MG63 (cell line): ENCODE measurements around the gene TENM4. TPM values are rescaled to one million over a fixed set of nuclear protein-coding genes. Genes with fewer than 3 reads are reported as not detected.

Source experiments
- DNase-seq: peaks from one replicate; pipeline ENCODE4 v3.0.0-alpha.2; 2020
- H3K27me3 ChIP-seq: fragments of 250-450 bp; sonication (Bioruptor Pico); 2 replicates; pipeline ENCODE4 v1.5.1; 2020; ENCODE audit warnings: mild to moderate bottlenecking, moderate library complexity
- H3K36me3 ChIP-seq: fragments of 250-450 bp; sonication (Bioruptor Pico); 2 replicates; pipeline ENCODE4 v1.5.1; 2020; ENCODE audit warnings: mild to moderate bottlenecking, moderate library complexity
- H3K4me3 ChIP-seq: fragments of 250-450 bp; sonication (Bioruptor Pico); 2 replicates; pipeline ENCODE4 v1.5.1; 2020; ENCODE audit warnings: mild to moderate bottlenecking, moderate library complexity
- H3K9me3 ChIP-seq: fragments of 250-450 bp; sonication (Bioruptor Pico); 2 replicates; pipeline ENCODE4 v1.5.1; 2020; ENCODE audit warnings: mild to moderate bottlenecking, moderate library complexity
- total RNA-seq: library from RNA; depleted of rRNA; stranded (reverse); fragments of >200 nt; shearing (Covaris generic); gene quantifications from 2 replicates; pipeline ENCODE4 v1.2.3, GENCODE V29; 2014; ENCODE audit warnings: low replicate concordance

Gene TENM4
- total RNA-seq, 1 experiment from 2014 or later, result not detected

DNA sequence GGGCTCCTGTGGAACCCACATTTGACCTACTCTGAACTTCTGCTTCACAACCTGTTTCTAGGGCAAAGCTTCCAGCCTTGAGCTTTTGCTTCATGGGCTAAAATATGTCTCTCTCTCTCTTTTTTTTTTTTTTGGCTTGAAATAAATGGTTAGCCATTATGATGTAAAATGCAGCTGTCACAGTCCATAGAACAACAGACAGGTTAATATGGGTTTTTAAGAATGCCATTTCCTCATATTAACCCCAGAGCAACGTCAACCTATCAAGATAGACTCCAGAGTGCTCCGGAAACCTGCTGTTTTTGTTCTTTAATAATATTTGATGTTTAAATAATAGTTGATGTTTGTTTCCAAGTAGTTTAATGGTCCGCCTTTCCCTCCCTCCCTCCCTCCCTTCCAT is 285.6 kb downstream of the TENM4 start:
- Histone ChIP-seq H3K27me3 (no peaks in the 10 kb centered on the region), H3K9me3 (no peaks in the 10 kb centered on the region), H3K4me3 (no peak overlapping the region), H3K36me3 (no peaks in the 10 kb centered on the region)
- DNase-seq, result no peak

- no peak overlapping the region for H3K4me3 ChIP-seq
- H3K9me3 ChIP-seq, result no peaks in the 10 kb centered on the region
- no peaks in the 10 kb centered on the region for H3K27me3 ChIP-seq
- DNase-seq, result no peak
- no peaks in the 10 kb centered on the region for H3K36me3 ChIP-seq
These were observed 288.3 kb downstream of the TENM4 start for GRCh38 chr11:79152511-79152910.

- Histone ChIP-seq H3K4me3 (no peak overlapping the region), H3K9me3 (no peaks in the 10 kb centered on the region), H3K36me3 (no peaks in the 10 kb centered on the region), H3K27me3 (no peaks in the 10 kb centered on the region)
- no peak for DNase-seq
These were observed 289.4 kb downstream of the TENM4 start for GRCh38 chr11:79151396-79151795.

- no peak for DNase-seq
- Histone ChIP-seq H3K9me3 (no peaks in the 10 kb centered on the region), H3K36me3 (no peaks in the 10 kb centered on the region), H3K4me3 (no peak overlapping the region), H3K27me3 (no peaks in the 10 kb centered on the region)
These were observed 289.9 kb downstream of the TENM4 start for GRCh38 chr11:79150966-79151365.

- no peaks in the 10 kb centered on the region for H3K9me3 ChIP-seq
- no peak overlapping the region for H3K4me3 ChIP-seq
- H3K27me3 ChIP-seq, result no peaks in the 10 kb centered on the region
- H3K36me3 ChIP-seq, result no peaks in the 10 kb centered on the region
- DNase-seq, result no peak
These were observed 290.5 kb downstream of the TENM4 start for GRCh38 chr11:79150320-79150719.

DNA sequence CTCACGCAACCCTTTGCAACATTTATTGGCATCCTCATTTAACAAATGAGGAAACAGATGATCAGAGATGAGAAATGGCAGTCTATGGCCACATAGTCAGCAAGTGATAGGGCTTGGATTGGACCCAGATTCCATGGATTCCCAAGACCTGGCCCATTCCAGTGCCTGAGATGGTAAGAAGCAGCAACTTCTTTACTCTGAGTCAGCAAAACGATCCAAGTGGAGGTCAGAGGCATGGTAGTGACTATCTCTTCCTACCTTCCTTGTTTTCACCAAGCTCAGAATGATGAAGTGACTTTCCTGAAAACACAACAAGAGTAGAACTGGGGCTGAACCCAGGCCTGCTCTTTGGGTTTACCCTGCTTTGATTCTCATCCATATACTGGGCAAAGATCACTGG is 293.1 kb downstream of the TENM4 start:
- no peaks in the 10 kb centered on the region for H3K9me3 ChIP-seq
- no peaks in the 10 kb centered on the region for H3K27me3 ChIP-seq
- DNase-seq, result no peak
- H3K36me3 ChIP-seq, result no peaks in the 10 kb centered on the region
- no peak overlapping the region for H3K4me3 ChIP-seq

DNA sequence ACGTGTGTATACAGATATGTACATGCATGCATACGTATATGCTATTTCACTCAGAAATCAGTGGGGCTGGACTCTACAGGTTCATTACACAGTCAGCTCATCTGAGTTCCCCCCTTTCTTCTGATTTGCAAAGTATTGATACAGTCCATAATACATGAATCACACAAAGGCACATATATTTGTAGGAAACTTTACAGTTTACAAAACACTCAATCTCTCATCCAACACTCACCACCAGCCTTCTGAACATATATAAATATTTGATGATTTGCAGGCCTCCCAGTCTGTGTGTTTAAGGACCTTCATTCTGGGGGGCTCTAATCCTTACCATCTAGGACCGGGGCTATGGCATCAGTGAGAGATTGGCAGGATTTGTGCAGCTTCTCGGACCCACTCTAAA is 293.8 kb downstream of the TENM4 start:
- H3K36me3 ChIP-seq, result no peaks in the 10 kb centered on the region
- no peaks in the 10 kb centered on the region for H3K9me3 ChIP-seq
- H3K27me3 ChIP-seq, result no peaks in the 10 kb centered on the region
- H3K4me3 ChIP-seq, result no peak overlapping the region
- no peak for DNase-seq

GRCh38 chr11:79139900-79140299 is 300.9 kb downstream of the TENM4 start:
- Histone ChIP-seq H3K27me3 (no peaks in the 10 kb centered on the region), H3K9me3 (no peaks in the 10 kb centered on the region), H3K4me3 (no peak overlapping the region), H3K36me3 (no peaks in the 10 kb centered on the region)
- DNase-seq, result no peak

DNA sequence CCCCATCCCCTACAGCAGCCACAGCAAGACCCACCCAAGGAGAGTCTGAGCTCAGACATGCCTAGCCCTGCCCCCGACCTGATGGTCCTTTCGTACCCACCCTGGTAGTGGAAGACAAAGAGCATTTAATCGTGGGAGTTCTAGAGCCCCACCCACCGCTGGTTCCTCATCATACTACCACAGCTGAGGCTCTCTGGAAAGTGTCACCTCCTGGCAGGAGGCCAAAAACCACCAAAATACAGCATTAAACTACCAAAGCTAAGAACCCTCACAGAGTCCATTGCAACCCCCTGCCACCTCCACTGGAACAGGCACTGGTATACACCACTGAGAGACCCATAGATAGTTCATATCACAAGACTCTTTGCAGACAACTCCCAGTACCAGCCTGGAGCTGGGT is 311.1 kb downstream of the TENM4 start:
- H3K4me3 ChIP-seq, result no peak overlapping the region
- H3K27me3 ChIP-seq, result no peaks in the 10 kb centered on the region
- H3K9me3 ChIP-seq, result no peaks in the 10 kb centered on the region
- H3K36me3 ChIP-seq, result no peaks in the 10 kb centered on the region
- DNase-seq, result no peak

GRCh38 chr11:79128291-79128690 is 312.5 kb downstream of the TENM4 start:
- no peaks in the 10 kb centered on the region for H3K27me3 ChIP-seq
- H3K9me3 ChIP-seq, result no peaks in the 10 kb centered on the region
- no peak overlapping the region for H3K4me3 ChIP-seq
- no peaks in the 10 kb centered on the region for H3K36me3 ChIP-seq
- DNase-seq, result no peak

DNA sequence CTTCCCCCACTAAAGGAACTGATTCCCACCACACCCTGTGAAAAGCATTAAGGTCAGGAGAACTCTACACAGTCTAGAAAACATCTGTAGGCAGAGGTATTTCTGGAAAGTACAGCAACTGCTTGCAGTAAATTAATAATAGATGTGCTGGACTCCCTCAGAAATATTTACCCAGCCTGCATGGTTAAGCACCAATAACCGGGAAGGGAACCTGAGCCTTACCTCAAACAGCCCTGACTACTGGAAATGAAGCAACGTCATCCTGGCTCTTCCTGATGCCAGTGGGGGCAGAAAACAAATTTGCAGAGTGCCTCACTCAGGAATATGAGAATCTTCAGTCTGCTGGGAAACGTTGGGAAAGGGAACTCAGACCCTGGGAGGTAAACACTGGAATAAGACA is 318.1 kb downstream of the TENM4 start:
- no peaks in the 10 kb centered on the region for H3K9me3 ChIP-seq
- DNase-seq, result no peak

DNA sequence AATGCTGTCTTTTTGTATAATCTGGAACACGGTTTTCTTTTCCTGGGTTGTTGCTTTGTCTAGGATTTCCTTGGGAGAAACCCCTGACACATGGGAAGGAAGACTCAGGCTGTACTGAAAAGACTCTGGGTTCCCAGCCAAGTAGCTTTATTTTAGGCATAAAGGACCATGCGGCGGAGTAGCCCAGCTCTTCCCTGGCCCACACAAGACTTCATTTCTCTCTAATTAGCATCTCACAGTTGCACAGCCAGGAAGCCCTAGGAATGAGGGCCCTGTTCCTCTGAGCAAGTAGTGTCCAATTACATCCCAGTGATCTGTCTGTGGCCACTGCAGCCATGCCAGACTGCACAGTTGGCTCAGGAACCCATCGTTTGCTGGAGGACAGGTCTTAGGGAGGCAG is 319.5 kb downstream of the TENM4 start:
- no peaks in the 10 kb centered on the region for H3K36me3 ChIP-seq
- no peaks in the 10 kb centered on the region for H3K9me3 ChIP-seq
- no peak for DNase-seq
- H3K27me3 ChIP-seq, result no peaks in the 10 kb centered on the region
- H3K4me3 ChIP-seq, result no peak overlapping the region

More for the DNA sequence above, 318.1 kb downstream of the TENM4 start:
- Histone ChIP-seq H3K27me3 (no peaks in the 10 kb centered on the region), H3K36me3 (no peaks in the 10 kb centered on the region), H3K4me3 (no peak overlapping the region)

- DNase-seq, result no peak
- no peaks in the 10 kb centered on the region for H3K27me3 ChIP-seq
- H3K36me3 ChIP-seq, result no peaks in the 10 kb centered on the region
- no peaks in the 10 kb centered on the region for H3K9me3 ChIP-seq
- H3K4me3 ChIP-seq, result no peak overlapping the region
These were observed 321.1 kb downstream of the TENM4 start for GRCh38 chr11:79119491-79120284.

GRCh38 chr11:79117488-79117887 is 323.3 kb downstream of the TENM4 start:
- no peak overlapping the region for H3K4me3 ChIP-seq
- no peaks in the 10 kb centered on the region for H3K36me3 ChIP-seq
- H3K27me3 ChIP-seq, result no peaks in the 10 kb centered on the region
- H3K9me3 ChIP-seq, result no peaks in the 10 kb centered on the region
- DNase-seq, result no peak

- Histone ChIP-seq H3K4me3 (no peak overlapping the region), H3K36me3 (no peaks in the 10 kb centered on the region), H3K9me3 (no peaks in the 10 kb centered on the region), H3K27me3 (no peaks in the 10 kb centered on the region)
- DNase-seq, result no peak
These were observed 324.2 kb downstream of the TENM4 start for GRCh38 chr11:79116600-79116999.

DNA sequence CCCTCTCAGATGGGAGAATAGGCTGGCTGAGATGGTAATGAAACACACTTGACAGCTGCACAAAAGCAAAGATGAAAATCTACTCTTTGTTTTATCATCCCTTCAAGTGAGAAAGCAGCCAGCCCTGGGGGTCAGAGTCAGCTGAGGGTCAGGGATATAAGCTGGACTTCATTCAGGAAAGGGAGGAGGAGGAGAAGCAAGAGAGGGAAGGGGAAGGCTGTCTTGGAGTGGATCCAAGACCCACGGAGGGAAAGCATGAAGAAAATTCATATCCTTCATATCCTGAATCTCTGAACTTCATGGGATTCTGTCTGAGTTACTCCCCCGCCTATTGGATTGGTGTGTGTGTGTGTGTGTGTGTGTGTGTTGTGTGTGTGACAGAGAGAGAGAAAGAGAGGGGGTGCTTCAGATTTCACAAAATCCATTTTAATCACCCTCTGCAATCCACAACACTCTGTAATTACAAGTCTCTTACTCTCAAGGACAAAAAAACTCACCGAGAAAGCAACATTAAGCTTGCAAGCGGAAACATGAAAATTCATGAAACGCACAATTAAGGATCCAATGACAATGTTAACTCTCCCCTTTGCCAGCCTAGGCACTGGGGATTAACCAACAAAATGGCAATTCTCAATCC is 327.7 kb downstream of the TENM4 start:
- no peak overlapping the region for H3K4me3 ChIP-seq
- no peak for DNase-seq
- no peaks in the 10 kb centered on the region for H3K36me3 ChIP-seq

DNA sequence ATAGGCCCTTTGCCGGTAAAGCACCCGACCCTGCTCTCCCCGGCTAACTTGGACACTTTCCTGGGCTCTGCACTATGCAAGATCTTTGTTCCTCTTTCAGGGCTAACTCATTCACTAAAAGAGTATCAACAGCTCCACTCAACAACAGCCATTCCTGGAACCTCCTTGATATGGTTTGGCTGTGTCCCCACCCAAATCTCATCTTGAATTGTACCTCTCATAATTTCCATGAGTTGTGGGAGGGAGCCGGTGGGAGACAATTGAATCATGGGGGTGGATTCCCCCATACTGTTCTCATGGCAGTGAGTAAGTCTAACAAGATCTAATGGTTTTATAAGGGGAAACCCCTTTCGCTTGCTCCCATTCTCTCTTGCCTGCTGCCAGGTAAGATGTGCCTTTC is 330.0 kb downstream of the TENM4 start:
- Histone ChIP-seq H3K36me3 (no peaks in the 10 kb centered on the region), H3K9me3 (no peaks in the 10 kb centered on the region), H3K27me3 (no peaks in the 10 kb centered on the region), H3K4me3 (no peak overlapping the region)
- DNase-seq, result no peak

More for the DNA sequence above, 327.7 kb downstream of the TENM4 start:
- Histone ChIP-seq H3K27me3 (no peaks in the 10 kb centered on the region), H3K9me3 (no peaks in the 10 kb centered on the region)

GRCh38 chr11:79110321-79110720 is 330.5 kb downstream of the TENM4 start:
- Histone ChIP-seq H3K4me3 (no peak overlapping the region), H3K9me3 (no peaks in the 10 kb centered on the region), H3K27me3 (no peaks in the 10 kb centered on the region), H3K36me3 (no peaks in the 10 kb centered on the region)
- DNase-seq, result no peak
